ENCODE measurements around the gene PRDM16.

DNA sequence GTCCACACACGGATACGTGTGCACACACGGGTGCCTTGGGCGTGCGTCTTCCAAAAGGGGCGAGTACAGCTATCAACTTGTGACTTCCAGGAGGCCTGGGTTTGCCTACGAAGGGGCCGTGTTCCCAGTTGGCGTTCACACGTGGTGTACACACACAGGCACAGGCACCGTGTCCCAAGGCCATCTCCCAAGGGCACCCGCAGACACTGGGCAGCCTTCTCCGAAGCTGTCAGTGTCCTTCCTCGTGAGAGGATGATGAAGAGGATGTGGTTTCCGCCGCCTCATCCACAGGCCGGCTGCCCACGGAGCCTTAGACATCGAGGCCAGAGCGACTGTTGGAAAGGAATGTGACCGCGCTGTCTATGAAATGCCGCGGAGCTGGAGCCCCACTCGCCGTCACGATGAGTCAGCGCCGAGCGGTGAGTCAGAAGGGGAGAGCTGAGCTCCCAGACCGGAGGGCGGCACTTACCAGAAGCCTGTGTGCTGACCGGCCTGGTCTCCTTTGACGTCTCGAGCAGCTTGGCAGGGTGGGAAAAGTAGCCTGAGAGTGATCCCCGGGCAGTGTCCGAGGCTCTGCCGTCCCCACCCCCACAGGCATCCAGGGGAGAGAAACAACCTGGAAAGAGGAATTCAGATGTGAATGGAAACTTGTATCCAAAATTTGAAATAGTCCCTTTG lies 244.0 kb downstream of the PRDM16 start:
- TF ChIP-seq, protein P1, sequence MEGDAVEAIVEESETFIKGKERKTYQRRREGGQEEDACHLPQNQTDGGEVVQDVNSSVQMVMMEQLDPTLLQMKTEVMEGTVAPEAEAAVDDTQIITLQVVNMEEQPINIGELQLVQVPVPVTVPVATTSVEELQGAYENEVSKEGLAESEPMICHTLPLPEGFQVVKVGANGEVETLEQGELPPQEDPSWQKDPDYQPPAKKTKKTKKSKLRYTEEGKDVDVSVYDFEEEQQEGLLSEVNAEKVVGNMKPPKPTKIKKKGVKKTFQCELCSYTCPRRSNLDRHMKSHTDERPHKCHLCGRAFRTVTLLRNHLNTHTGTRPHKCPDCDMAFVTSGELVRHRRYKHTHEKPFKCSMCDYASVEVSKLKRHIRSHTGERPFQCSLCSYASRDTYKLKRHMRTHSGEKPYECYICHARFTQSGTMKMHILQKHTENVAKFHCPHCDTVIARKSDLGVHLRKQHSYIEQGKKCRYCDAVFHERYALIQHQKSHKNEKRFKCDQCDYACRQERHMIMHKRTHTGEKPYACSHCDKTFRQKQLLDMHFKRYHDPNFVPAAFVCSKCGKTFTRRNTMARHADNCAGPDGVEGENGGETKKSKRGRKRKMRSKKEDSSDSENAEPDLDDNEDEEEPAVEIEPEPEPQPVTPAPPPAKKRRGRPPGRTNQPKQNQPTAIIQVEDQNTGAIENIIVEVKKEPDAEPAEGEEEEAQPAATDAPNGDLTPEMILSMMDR (IDR thresholded peaks at IDR 0.05; ENCODE audit: low read length): no peak
- no peak for TF ChIP-seq EZH2 (optimal IDR thresholded peaks at IDR 0.05; ENCODE audit: low read depth, low read length)
